Measurements from ENCODE around the gene PARK7. TPM values are rescaled to one million over a fixed set of nuclear protein-coding genes. Genes with fewer than 3 reads are reported as not detected.

PARK7 gene
- total RNA-seq, 4 donors from 2014 or later: 40.4 to 103 (median 82.8) TPM

DNA sequence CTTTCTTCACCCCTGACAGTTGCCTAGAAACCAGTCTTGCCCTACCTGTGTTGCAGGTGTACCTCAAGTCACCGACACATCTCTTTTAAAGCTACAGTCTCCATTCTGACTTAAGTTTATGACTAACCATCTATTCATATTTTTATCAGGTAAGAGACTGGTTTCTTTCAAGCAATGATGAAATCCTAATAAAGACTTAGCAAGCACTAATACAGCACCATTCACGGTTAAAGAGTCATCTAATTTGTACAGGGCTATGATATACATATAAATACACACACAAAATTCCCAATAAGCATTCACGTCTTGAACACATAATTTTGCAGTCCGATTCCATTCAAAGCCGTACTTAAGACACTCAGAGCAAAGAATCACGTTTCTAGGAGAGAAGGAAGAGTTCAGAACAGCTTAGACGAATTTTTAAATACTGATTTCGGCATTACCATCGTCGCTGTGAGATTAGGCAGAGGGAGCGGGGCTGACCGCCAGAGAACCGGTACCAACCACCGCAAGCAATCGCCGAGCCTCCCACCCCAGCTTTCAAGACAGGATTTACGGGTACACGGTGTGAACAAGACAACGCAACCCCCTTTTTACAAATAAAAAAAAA, 63.7 kb downstream of the PARK7 start:
- in situ Hi-C loops (cut with MboI; ENCODE audit: low pct_ligation_motif_present in 1 of 4, low pct_unique_long_range_greater_than_20kb in 1 of 4, low sequenced_read_pairs in 3 of 4) (no loop called here), intact Hi-C loops (cut with DNase I; ENCODE audit: low total_unique reads) (loop anchor here (5.0 to 10.0 kb wide), 3 partner anchors 112 to 292 kb away; partner anchors contain the start of gene SLC45A1)
- no peak for DNase-seq
- Histone ChIP-seq H3K4me1 (peaks cover 10 to 77% (median 45%) of the 10 kb centered on the region in 4 donors), H3K27me3 (no peaks in the 10 kb centered on the region), H3K4me3 (peak overlapping the region; percentile 68 to 92 (median 90)), H3K27ac (peak overlapping the region; percentile 92 to 96 (median 94)), H3K9me3 (no peaks in the 10 kb centered on the region), H3K36me3 (no peaks in the 10 kb centered on the region)
- TF ChIP-seq EP300 (IDR thresholded peaks at IDR 0.05; ENCODE audit: low read depth): no peak
- peak in 1 of 3 donors; percentile 16 for TF ChIP-seq POLR2AphosphoS5 (IDR thresholded peaks at IDR 0.05)
- 10 to 11% methylated on average over 11 to 19 of the region's 19 CpGs for WGBS, 2 donors (ENCODE audit: low coverage in 1 of 2)

DNA sequence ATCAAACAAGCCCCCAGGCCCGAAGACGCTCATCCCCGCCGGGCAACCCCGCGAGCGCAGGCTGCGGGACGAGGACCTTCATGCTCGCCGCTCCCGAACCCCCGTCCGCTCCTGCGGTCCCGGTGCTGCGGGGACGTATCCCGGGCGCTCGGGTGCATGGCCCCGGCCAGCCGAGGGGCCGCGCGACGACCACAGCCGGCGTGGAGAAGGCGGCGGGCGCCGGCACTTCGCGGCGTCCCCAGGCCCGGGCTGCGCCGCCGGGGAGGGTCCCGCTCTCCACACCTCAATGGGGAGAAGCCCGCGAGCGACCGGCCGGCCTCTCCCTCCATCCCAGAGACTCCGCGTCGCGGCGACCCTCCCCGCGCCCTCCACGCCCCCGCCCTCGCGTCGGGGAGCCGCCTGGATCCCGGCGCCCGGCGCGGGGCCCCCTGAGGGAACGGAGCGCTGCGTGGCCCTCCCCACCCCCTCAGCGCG, 64.2 kb downstream of the PARK7 start:
- no peaks in the 10 kb centered on the region for H3K36me3 ChIP-seq
- WGBS, 2 donors (ENCODE audit: low coverage in 1 of 2): 1% methylated on average over 51 of the region's 69 CpGs; no CpG with 5 or more reads in 1 of the 2 donors
- no peak for TF ChIP-seq CTCF (IDR thresholded peaks at IDR 0.05)
- no peak for TF ChIP-seq POLR2AphosphoS5 (IDR thresholded peaks at IDR 0.05)
- no peak for TF ChIP-seq EP300 (IDR thresholded peaks at IDR 0.05; ENCODE audit: low read depth)
- no peak for TF ChIP-seq POLR2A (IDR thresholded peaks at IDR 0.05)
- in situ Hi-C loops (cut with MboI; ENCODE audit: low pct_ligation_motif_present in 1 of 4, low pct_unique_long_range_greater_than_20kb in 1 of 4, low sequenced_read_pairs in 3 of 4): no loop called here
- peak overlapping the region; percentile 68 to 92 (median 90) for H3K4me3 ChIP-seq
- intact Hi-C loops (cut with DNase I; ENCODE audit: low total_unique reads): loop anchor here (5.0 to 10.0 kb wide), 3 partner anchors 112 to 292 kb away; partner anchors contain the start of gene SLC45A1
- H3K27me3 ChIP-seq: no peaks in the 10 kb centered on the region
- H3K9me3 ChIP-seq: no peaks in the 10 kb centered on the region
- H3K27ac ChIP-seq: peak overlapping the region; percentile 92 to 96 (median 94)
- no peak for DNase-seq
- peaks cover 10 to 71% (median 42%) of the 10 kb centered on the region in 4 donors for H3K4me1 ChIP-seq

DNA sequence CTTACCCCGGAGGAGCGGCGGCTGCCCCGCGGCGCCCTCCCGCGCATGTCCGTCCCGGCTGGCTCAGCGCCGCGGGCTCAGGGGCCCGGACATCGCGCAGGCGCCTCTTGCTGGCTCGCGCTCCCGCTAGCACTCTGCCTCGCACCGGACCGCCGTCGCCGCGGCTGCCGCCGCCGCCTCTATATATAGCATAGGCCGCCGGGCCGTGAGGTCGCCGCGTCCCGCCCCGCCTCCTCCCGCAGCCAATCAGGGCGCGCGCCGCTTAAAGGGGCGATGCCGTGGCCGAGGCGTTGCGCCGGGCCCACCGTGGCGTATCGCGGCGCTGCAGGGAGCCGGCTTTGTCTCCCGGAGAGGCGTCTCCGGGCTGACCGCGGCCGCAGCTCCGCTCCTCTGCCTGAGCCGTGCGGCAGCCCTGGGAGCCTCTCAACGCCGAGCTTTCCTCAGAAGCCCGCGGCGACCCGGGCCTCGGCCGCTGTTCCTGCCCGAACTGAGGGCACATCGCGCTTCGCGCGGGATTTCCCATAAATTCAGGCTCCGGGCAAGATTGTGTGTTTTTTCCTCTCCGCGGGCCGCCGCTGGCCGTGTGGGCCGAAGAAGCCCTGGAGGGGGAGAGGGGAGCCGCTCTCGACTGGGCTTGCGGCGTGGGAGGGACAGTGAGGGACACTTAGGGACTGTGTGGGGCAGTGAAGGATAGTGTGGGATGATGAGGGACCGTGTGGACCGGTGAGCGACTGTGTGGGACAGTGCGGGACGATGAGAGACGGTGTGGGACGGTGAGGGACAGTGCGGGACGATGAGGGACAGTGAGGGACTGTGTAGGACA, 64.9 kb downstream of the PARK7 start, which contains the start of gene ERRFI1:
Gene ERRFI1, minus strand, starts transcription at position 157 of the 823 bp plus-strand sequence. CDS start 10,690 bp downstream, outside the sequence.
- Histone ChIP-seq H3K27me3 (no peaks in the 10 kb centered on the region), H3K4me1 (peaks cover 13 to 71% (median 41%) of the 10 kb centered on the region in 4 donors), H3K27ac (peak within 1 kb of the TSS; percentile 92 to 96 (median 94)), H3K9me3 (no peaks in the 10 kb centered on the region), H3K4me3 (peak within 1 kb of the TSS; percentile 68 to 92 (median 90)), H3K36me3 (no peaks in the 10 kb centered on the region)
- in situ Hi-C loops (cut with MboI; ENCODE audit: low pct_ligation_motif_present in 1 of 4, low pct_unique_long_range_greater_than_20kb in 1 of 4, low sequenced_read_pairs in 3 of 4) (no loop called here), intact Hi-C loops (cut with DNase I; ENCODE audit: low total_unique reads) (loop anchor here (5.0 to 10.0 kb wide), 3 partner anchors 111 to 291 kb away; partner anchors contain the start of gene SLC45A1)
- TF ChIP-seq EP300 (IDR thresholded peaks at IDR 0.05; ENCODE audit: low read depth) (no peak), POLR2A (IDR thresholded peaks at IDR 0.05) (peak; percentile 95), POLR2AphosphoS5 (IDR thresholded peaks at IDR 0.05) (peak; percentile 98 to 99 (median 99)), CTCF (IDR thresholded peaks at IDR 0.05) (peak in 1 of 5 experiments; percentile 4)
- 10 to 17% methylated on average over 17 to 64 of the region's 98 CpGs for WGBS, 2 donors (ENCODE audit: low coverage in 1 of 2)
- DNase-seq: peak; percentile 95

DNA sequence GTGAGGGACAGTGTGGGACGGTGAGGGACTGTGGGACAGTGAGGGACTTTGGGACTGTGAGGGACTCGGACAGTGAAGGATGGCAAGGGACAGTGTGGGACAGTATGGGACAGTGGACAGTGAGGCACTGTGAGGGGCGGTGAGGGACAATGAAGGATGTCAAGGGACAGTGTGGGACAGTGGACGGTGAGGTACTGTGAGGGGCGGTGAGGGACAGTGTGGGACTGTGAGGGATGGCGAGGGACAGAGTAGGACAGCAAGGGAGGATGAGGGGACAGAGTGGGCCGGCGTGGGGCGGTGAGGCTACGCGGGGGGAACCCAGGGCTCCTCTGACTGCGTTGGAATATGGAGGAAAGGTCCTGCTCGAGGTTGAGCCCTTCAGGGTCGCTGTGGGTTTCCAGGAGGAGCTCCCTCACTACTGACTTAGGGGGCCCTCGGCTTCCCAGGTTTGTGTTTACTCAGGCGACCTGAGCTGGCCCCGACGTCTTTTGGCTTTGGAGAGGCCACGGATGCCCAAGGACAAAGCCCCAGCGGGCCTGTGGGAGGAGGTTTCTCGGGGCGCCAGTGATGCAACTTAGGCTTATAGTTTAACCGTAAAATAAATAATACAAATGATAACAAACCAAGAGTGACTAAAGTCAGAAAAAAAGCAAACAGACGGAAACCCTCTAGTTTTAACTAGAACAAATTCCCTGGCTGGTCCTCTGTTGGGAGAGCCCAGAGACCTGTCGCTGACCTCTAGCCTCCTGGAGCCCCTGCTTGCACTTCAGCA, 65.7 kb downstream of the PARK7 start:
- in situ Hi-C loops (cut with MboI; ENCODE audit: low pct_ligation_motif_present in 1 of 4, low pct_unique_long_range_greater_than_20kb in 1 of 4, low sequenced_read_pairs in 3 of 4) (no loop called here), intact Hi-C loops (cut with DNase I; ENCODE audit: low total_unique reads) (loop anchor here (5.0 to 10.0 kb wide), 3 partner anchors 110 to 290 kb away; partner anchors contain the start of gene SLC45A1)
- 51 to 71% methylated on average over 4 to 25 of the region's 25 CpGs for WGBS, 2 donors (ENCODE audit: low coverage in 1 of 2)

More for the DNA sequence above, 65.7 kb downstream of the PARK7 start:
- no peaks in the 10 kb centered on the region for H3K9me3 ChIP-seq
- no peaks in the 10 kb centered on the region for H3K27me3 ChIP-seq
- H3K4me1 ChIP-seq: peaks cover 13 to 69% (median 41%) of the 10 kb centered on the region in 4 donors
- peak overlapping the region; percentile 92 to 96 (median 94) for H3K27ac ChIP-seq
- H3K36me3 ChIP-seq: no peaks in the 10 kb centered on the region
- TF ChIP-seq EP300 (IDR thresholded peaks at IDR 0.05; ENCODE audit: low read depth): no peak
- TF ChIP-seq POLR2A (IDR thresholded peaks at IDR 0.05): no peak
- no peak for TF ChIP-seq POLR2AphosphoS5 (IDR thresholded peaks at IDR 0.05)
- no peak for TF ChIP-seq CTCF (IDR thresholded peaks at IDR 0.05)
- DNase-seq: peak; percentile 47
- peak overlapping the region; percentile 47 to 92 (median 90) for H3K4me3 ChIP-seq

Data from transverse colon (tissue), 4 donors.